ENCODE measurements around the gene PDIA6. TPM values are rescaled to one million over a fixed set of nuclear protein-coding genes. Genes with fewer than 3 reads are reported as not detected.

PDIA6 gene
- total RNA-seq, 1 experiment from 2014 or later, result 149 TPM

DNA sequence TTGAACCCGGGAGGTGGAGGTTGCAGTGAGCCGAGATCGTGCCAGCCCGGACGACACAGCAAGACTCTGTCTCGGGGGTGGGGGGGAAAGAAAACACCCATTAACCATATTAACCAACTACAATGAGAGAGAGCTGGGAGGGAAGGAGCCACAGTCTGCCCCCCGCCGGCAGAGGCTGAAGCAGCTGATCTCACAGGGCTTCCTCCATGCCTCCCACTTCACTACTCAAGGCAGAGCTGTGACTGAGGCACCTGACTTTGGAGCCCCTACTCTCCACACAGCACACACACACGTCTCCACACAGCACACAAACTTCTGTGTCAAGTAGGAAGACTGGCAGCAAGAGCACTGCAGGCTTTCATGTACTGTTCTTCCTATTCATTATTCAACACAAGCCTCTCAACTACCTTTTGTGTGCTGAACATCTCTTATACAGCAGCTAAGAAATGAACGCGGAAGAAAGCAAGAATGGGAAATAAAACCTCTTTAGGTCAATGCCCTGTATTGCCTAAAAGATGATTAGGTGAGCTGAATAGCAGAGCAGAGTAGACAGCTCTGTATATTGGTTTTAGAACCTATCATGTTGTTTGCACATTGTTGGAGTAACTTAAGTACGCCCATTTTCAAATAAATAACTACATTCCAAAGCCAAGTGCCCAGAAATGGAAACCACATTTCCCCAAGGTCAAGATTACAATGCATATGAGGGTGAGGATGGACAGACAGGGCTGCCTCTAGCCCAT lies 26.2 kb downstream of the PDIA6 start:
- no peak overlapping the region for H3K4me3 ChIP-seq (replicated peaks in 1 of 2; ENCODE audit: low read depth in 1 of 2, low read length in 2 of 2)
- ChIA-PET RAD21 (ENCODE audit: low non-redundant PET in 1 of 2, low total read pairs in 2 of 2, uncharacterized antibody in 2 of 2, unreplicated experiment in 2 of 2) (no interaction called here), CTCF (no interaction called here), POLR2A (no interaction called here)
- TSS peak; percentile 8 for BruUV-seq (replicated peaks)
- H3K4me1 ChIP-seq (ENCODE audit: control insufficient read depth in 1 of 2, insufficient read depth in 2 of 2, low read length in 2 of 2), result no peaks in the 10 kb centered on the region
- no peaks in the 10 kb centered on the region for H3K9me3 ChIP-seq (ENCODE audit: control insufficient read depth in 1 of 2, insufficient read depth in 1 of 2, low read depth in 1 of 2, low read length in 2 of 2)
- DNase-seq (ENCODE audit: low read depth, low spot score), result no peak
- H3K27ac ChIP-seq (ENCODE audit: low read depth, low read length), result no peak overlapping the region
- no peak overlapping the region for H3K9ac ChIP-seq (ENCODE audit: low read length)
- H3K36me3 ChIP-seq (ENCODE audit: control insufficient read depth in 1 of 2, insufficient read depth in 2 of 2, low read length in 2 of 2), result peaks cover 66 to 81% of the 10 kb centered on the region in 2 experiments; a peak in 3 of 4 replicates
- peaks cover 50% of the 10 kb centered on the region for H3K79me2 ChIP-seq (ENCODE audit: insufficient read depth, low read length)
- TF ChIP-seq YY1 (IDR thresholded peaks at IDR 0.05; ENCODE audit: extremely low read depth, insufficient replicate concordance, low read depth, low read length) (no peak), POLR2AphosphoS5 (IDR thresholded peaks at IDR 0.05; ENCODE audit: low read depth, low read length) (no peak), FOSL1 (IDR thresholded peaks at IDR 0.05; ENCODE audit: low read depth) (no peak), ZBTB33 (IDR thresholded peaks at IDR 0.05; ENCODE audit: extremely low read depth, insufficient replicate concordance, low read length) (no peak)
- H4K20me1 ChIP-seq (ENCODE audit: insufficient read depth), result 0 out of 2 replicates have a peak, but pooled peaks cover 4% of the 10 kb centered on the region
- no peak for ATAC-seq
- H3K4me2 ChIP-seq (ENCODE audit: low read length), result no peak overlapping the region
- H2AFZ ChIP-seq (ENCODE audit: low read depth, low read length, poor library complexity, severe bottlenecking), result no peak overlapping the region
- H3K27me3 ChIP-seq (ENCODE audit: insufficient read depth, low read length), result no peaks in the 10 kb centered on the region
- intact Hi-C loops (cut with micrococcal nuclease), result no loop called here
- no peaks in the 10 kb centered on the region for H3K9me2 ChIP-seq (ENCODE audit: insufficient read depth)

DNA sequence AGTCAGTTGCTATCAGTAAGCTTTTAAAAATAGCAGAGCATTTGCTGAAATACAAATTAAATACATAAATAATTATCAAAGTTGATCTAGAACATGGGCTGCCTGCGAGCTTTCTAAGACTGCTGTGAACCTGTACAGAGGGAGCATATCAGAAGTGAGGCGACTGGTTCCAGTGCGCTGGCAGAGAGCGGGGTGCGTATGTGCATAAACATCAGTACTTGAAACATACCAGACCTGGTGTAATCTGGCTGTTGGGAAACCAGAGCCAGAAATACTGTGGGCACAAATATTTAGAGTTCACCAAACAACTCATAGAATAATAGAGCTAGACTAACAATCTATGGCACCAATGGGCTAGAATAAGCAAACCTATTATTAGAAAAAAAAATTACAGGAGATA lies 27.3 kb downstream of the PDIA6 start:
- peaks cover 68 to 74% of the 10 kb centered on the region in 2 experiments; a peak in 3 of 4 replicates for H3K36me3 ChIP-seq (ENCODE audit: control insufficient read depth in 1 of 2, insufficient read depth in 2 of 2, low read length in 2 of 2)
- intact Hi-C loops (cut with micrococcal nuclease), result no loop called here
- CTCF ChIA-PET, result no interaction called here

More for the DNA sequence above, 27.3 kb downstream of the PDIA6 start:
- ATAC-seq, result no peak
- H3K9me3 ChIP-seq (ENCODE audit: control insufficient read depth in 1 of 2, insufficient read depth in 1 of 2, low read depth in 1 of 2, low read length in 2 of 2), result no peaks in the 10 kb centered on the region
- RAD21 ChIA-PET (ENCODE audit: low non-redundant PET in 1 of 2, low total read pairs in 2 of 2, uncharacterized antibody in 2 of 2, unreplicated experiment in 2 of 2), result no interaction called here
- no peaks in the 10 kb centered on the region for H3K9me2 ChIP-seq (ENCODE audit: insufficient read depth)
- no peak overlapping the region for H3K27ac ChIP-seq (ENCODE audit: low read depth, low read length)
- no peak for DNase-seq (ENCODE audit: low read depth, low spot score)
- no peak overlapping the region for H3K9ac ChIP-seq (ENCODE audit: low read length)
- POLR2A ChIA-PET, result no interaction called here
- BruUV-seq (replicated peaks), result no TSS peak
- H2AFZ ChIP-seq (ENCODE audit: low read depth, low read length, poor library complexity, severe bottlenecking), result no peak overlapping the region
- H3K79me2 ChIP-seq (ENCODE audit: insufficient read depth, low read length), result peaks cover 43% of the 10 kb centered on the region
- H3K27me3 ChIP-seq (ENCODE audit: insufficient read depth, low read length), result no peaks in the 10 kb centered on the region
- no peak overlapping the region for H3K4me2 ChIP-seq (ENCODE audit: low read length)
- H3K4me3 ChIP-seq (replicated peaks in 1 of 2; ENCODE audit: low read depth in 1 of 2, low read length in 2 of 2), result no peak overlapping the region
- no peak for TF ChIP-seq SP1 (IDR thresholded peaks at IDR 0.05; ENCODE audit: low read depth)
- TF ChIP-seq FOSL1 (IDR thresholded peaks at IDR 0.05; ENCODE audit: low read depth), result no peak
- TF ChIP-seq, protein P1, sequence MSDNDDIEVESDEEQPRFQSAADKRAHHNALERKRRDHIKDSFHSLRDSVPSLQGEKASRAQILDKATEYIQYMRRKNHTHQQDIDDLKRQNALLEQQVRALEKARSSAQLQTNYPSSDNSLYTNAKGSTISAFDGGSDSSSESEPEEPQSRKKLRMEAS (IDR thresholded peaks at IDR 0.05), result no peak
- TF ChIP-seq, protein P2, sequence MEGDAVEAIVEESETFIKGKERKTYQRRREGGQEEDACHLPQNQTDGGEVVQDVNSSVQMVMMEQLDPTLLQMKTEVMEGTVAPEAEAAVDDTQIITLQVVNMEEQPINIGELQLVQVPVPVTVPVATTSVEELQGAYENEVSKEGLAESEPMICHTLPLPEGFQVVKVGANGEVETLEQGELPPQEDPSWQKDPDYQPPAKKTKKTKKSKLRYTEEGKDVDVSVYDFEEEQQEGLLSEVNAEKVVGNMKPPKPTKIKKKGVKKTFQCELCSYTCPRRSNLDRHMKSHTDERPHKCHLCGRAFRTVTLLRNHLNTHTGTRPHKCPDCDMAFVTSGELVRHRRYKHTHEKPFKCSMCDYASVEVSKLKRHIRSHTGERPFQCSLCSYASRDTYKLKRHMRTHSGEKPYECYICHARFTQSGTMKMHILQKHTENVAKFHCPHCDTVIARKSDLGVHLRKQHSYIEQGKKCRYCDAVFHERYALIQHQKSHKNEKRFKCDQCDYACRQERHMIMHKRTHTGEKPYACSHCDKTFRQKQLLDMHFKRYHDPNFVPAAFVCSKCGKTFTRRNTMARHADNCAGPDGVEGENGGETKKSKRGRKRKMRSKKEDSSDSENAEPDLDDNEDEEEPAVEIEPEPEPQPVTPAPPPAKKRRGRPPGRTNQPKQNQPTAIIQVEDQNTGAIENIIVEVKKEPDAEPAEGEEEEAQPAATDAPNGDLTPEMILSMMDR (IDR thresholded peaks at IDR 0.05 in 2 of 3, conservative IDR thresholded peaks at IDR 0.05 in 1 of 3; ENCODE audit: borderline replicate concordance in 1 of 3, insufficient read depth in 1 of 3, low read depth in 2 of 3, low read length in 2 of 3), result no peak
- TF ChIP-seq REST (IDR thresholded peaks at IDR 0.05; ENCODE audit: low read depth), result no peak
- no peak for TF ChIP-seq RAD21 (IDR thresholded peaks at IDR 0.05; ENCODE audit: low read depth)
- no peak for TF ChIP-seq TCF7L2 (IDR thresholded peaks at IDR 0.05; ENCODE audit: borderline replicate concordance, extremely low read depth, insufficient read depth, insufficient read length)
- no peaks in the 10 kb centered on the region for H3K4me1 ChIP-seq (ENCODE audit: control insufficient read depth in 1 of 2, insufficient read depth in 2 of 2, low read length in 2 of 2)
- 0 out of 2 replicates have a peak, but pooled peaks cover 4% of the 10 kb centered on the region for H4K20me1 ChIP-seq (ENCODE audit: insufficient read depth)
